ENCODE results near the gene GLIS1.

Gene GLIS1

GRCh38 chr1:53583021-53583867 lies 155.7 kb downstream of the GLIS1 start:
- TF ChIP-seq ZFX (IDR thresholded peaks at IDR 0.05) (no peak), CTCF (conservative IDR thresholded peaks at IDR 0.05) (no peak)
- H3K27ac ChIP-seq, result no peak overlapping the region

- no peak overlapping the region for H3K27ac ChIP-seq
- TF ChIP-seq CTCF (conservative IDR thresholded peaks at IDR 0.05) (no peak), ZFX (IDR thresholded peaks at IDR 0.05) (no peak)
Observed at GRCh38 chr1:53582211-53583020, 156.5 kb downstream of the GLIS1 start.

GRCh38 chr1:53581476-53581875 lies 157.5 kb downstream of the GLIS1 start:
- TF ChIP-seq CTCF (conservative IDR thresholded peaks at IDR 0.05), result no peak
- no peak for TF ChIP-seq ZFX (IDR thresholded peaks at IDR 0.05)
- no peak overlapping the region for H3K27ac ChIP-seq

GRCh38 chr1:53580739-53581475 lies 158.1 kb downstream of the GLIS1 start:
- H3K27ac ChIP-seq, result no peak overlapping the region
- TF ChIP-seq ZFX (IDR thresholded peaks at IDR 0.05) (no peak), CTCF (conservative IDR thresholded peaks at IDR 0.05) (no peak)

GRCh38 chr1:53580009-53580400 lies 159.0 kb downstream of the GLIS1 start:
- no peak for TF ChIP-seq CTCF (conservative IDR thresholded peaks at IDR 0.05)
- no peak for TF ChIP-seq ZFX (IDR thresholded peaks at IDR 0.05)
- no peak overlapping the region for H3K27ac ChIP-seq

GRCh38 chr1:53579221-53580008 lies 159.5 kb downstream of the GLIS1 start:
- no peak for TF ChIP-seq ZFX (IDR thresholded peaks at IDR 0.05)
- no peak overlapping the region for H3K27ac ChIP-seq

- H3K27ac ChIP-seq, result no peak overlapping the region
- TF ChIP-seq CTCF (conservative IDR thresholded peaks at IDR 0.05) (no peak), ZFX (IDR thresholded peaks at IDR 0.05) (no peak)
Observed at GRCh38 chr1:53578358-53578757, 160.6 kb downstream of the GLIS1 start.
